SK-N-MC (cell line): ENCODE results near the gene PCDHB12.
"Not testable (repeated sequence)": the region's sequence is repeated elsewhere in the genome, so short reads cannot be mapped to it uniquely, and the experiment has no call there.

Experiments used
- DNase-seq: peaks from one replicate; pipeline ENCODE4 v3.0.0-alpha.2; 2011; ENCODE audit warnings: low read depth, low spot score
- H3K27ac ChIP-seq: fragments of 200-600 bp; sonication (generic); 2 replicates; pipeline ENCODE4 v1.5.1; 2016; ENCODE audit warnings: mixed run types
- H3K36me3 ChIP-seq: fragments of 200-600 bp; sonication (generic); 2 replicates; pipeline ENCODE4 v1.6.1; 2017; ENCODE audit warnings: antibody characterized with exemption, low read length, mixed read lengths; ENCODE audit not compliant: insufficient read depth
- H3K4me3 ChIP-seq: fragments of 200-600 bp; sonication (generic); 2 replicates; pipeline ENCODE4 v1.5.1; 2016
- H3K9ac ChIP-seq: fragments of 200-600 bp; sonication (generic); 2 replicates; pipeline ENCODE4 v1.8.0; 2017; ENCODE audit warnings: mixed run types, mixed read lengths; ENCODE audit not compliant: insufficient read length
- H3K9me3 ChIP-seq: fragments of 200-600 bp; sonication (generic); 2 replicates; pipeline ENCODE4 v1.6.1; 2017; ENCODE audit warnings: low read depth, mild to moderate bottlenecking, antibody characterized with exemption, low read length, moderate library complexity, mixed read lengths
- EZH2 ChIP-seq: fragments of 200-600 bp; sonication (generic); IDR thresholded peaks from one replicate; pipeline ENCODE4 v1.6.1; 2017; ENCODE audit warnings: antibody characterized with exemption
- FOXP2 ChIP-seq: optimal IDR thresholded peaks from 2 replicates; pipeline ENCODE3; 2011; ENCODE audit warnings: mild to moderate bottlenecking, moderate library complexity; ENCODE audit not compliant: insufficient read depth; ENCODE audit errors: extremely low read length, control extremely low read depth
- POLR2AphosphoS5 ChIP-seq: IDR thresholded peaks from 2 replicates; pipeline ENCODE4 v1.6.1; 2012; ENCODE audit warnings: mild to moderate bottlenecking, low read depth, low read length, borderline replicate concordance

Gene PCDHB12

GRCh38 chr5:141186897-141187512 lies 21.5 kb upstream of the PCDHB12 start, which contains the start of gene PCDHB9:
PCDHB9 (plus strand) TSS chr5:141187161; CDS start chr5:141187319, 158 bp downstream.
- no peak for DNase-seq
- no peaks in the 10 kb centered on the region for H3K9me3 ChIP-seq
- peak within 1 kb of the TSS; percentile 66 for H3K9ac ChIP-seq
- peak within 1 kb of the TSS; percentile 66 for H3K4me3 ChIP-seq
- no peak within 1 kb of the TSS for H3K27ac ChIP-seq
- no peak for TF ChIP-seq EZH2
- TF ChIP-seq POLR2AphosphoS5, result no peak
- no peak for TF ChIP-seq FOXP2
- no peaks in the 10 kb centered on the region for H3K36me3 ChIP-seq

- not testable (repeated sequence) for H3K27ac ChIP-seq, H3K9me3 ChIP-seq, H3K4me3 ChIP-seq, DNase-seq, H3K9ac ChIP-seq, H3K36me3 ChIP-seq
Observed at GRCh38 chr5:141188682-141189081, 19.8 kb upstream of the PCDHB12 start.

GRCh38 chr5:141189131-141189530 lies 19.4 kb upstream of the PCDHB12 start:
- not testable (repeated sequence) for H3K9me3 ChIP-seq, H3K36me3 ChIP-seq, H3K9ac ChIP-seq, H3K27ac ChIP-seq, H3K4me3 ChIP-seq, DNase-seq

- Histone ChIP-seq H3K27ac (no peak within 1 kb of the TSS), H3K4me3 (no peak within 1 kb of the TSS), H3K36me3 (no peaks in the 10 kb centered on the region), H3K9me3 (no peaks in the 10 kb centered on the region; the same call in 1 of the 2 replicates), H3K9ac (no peak within 1 kb of the TSS)
- DNase-seq, result no peak
- TF ChIP-seq FOXP2 (no peak), POLR2AphosphoS5 (no peak), EZH2 (no peak)
Observed at GRCh38 chr5:141192110-141192725, 16.3 kb upstream of the PCDHB12 start, which contains the start of gene PCDHB10. PCDHB10 (plus strand) TSS chr5:141192353; CDS start chr5:141192553, 200 bp downstream.

GRCh38 chr5:141194332-141194731 lies 14.2 kb upstream of the PCDHB12 start:
- H3K9ac ChIP-seq, H3K4me3 ChIP-seq, H3K9me3 ChIP-seq, H3K27ac ChIP-seq, DNase-seq, H3K36me3 ChIP-seq: not testable (repeated sequence)

GRCh38 chr5:141196363-141196762 lies 12.2 kb upstream of the PCDHB12 start:
- no peak for DNase-seq
- no peak for TF ChIP-seq POLR2AphosphoS5
- TF ChIP-seq EZH2, result no peak
- no peak for TF ChIP-seq FOXP2

GRCh38 chr5:141199359-141200235 lies 8.9 kb upstream of the PCDHB12 start, which contains the start of gene PCDHB11:
PCDHB11 (plus strand) TSS chr5:141199627; CDS start chr5:141199775, 148 bp downstream.
- H3K27ac ChIP-seq, result no peak within 1 kb of the TSS
- DNase-seq, result peak; percentile 75
- no peaks in the 10 kb centered on the region for H3K36me3 ChIP-seq
- H3K4me3 ChIP-seq, result peak within 1 kb of the TSS; percentile 88
- H3K9ac ChIP-seq, result peak within 1 kb of the TSS; percentile 84
- TF ChIP-seq POLR2AphosphoS5, result peak; percentile 45; the same call in 1 of the 2 replicates
- TF ChIP-seq FOXP2, result no peak
- H3K9me3 ChIP-seq, result no peaks in the 10 kb centered on the region; the same call in 1 of the 2 replicates

More at GRCh38 chr5:141196363-141196762, 12.2 kb upstream of the PCDHB12 start:
- H3K4me3 ChIP-seq, result no peak overlapping the region
- no peak overlapping the region for H3K9ac ChIP-seq
- no peak overlapping the region for H3K27ac ChIP-seq
- H3K9me3 ChIP-seq, result no peaks in the 10 kb centered on the region; the same call in 1 of the 2 replicates
- no peaks in the 10 kb centered on the region for H3K36me3 ChIP-seq

- not testable (repeated sequence) for H3K9me3 ChIP-seq, H3K36me3 ChIP-seq, DNase-seq
Observed at GRCh38 chr5:141201126-141201525, 7.4 kb upstream of the PCDHB12 start.

GRCh38 chr5:141201646-141202045 lies 6.9 kb upstream of the PCDHB12 start:
- not testable (repeated sequence) for DNase-seq, H3K9me3 ChIP-seq, H3K27ac ChIP-seq, H3K36me3 ChIP-seq, H3K4me3 ChIP-seq, H3K9ac ChIP-seq

More at GRCh38 chr5:141201126-141201525, 7.4 kb upstream of the PCDHB12 start:
- not testable (repeated sequence) for H3K9ac ChIP-seq, H3K4me3 ChIP-seq, H3K27ac ChIP-seq

GRCh38 chr5:141210281-141210680 lies 1.8 kb downstream of the PCDHB12 start:
- DNase-seq, H3K9ac ChIP-seq, H3K27ac ChIP-seq, H3K4me3 ChIP-seq, H3K36me3 ChIP-seq, H3K9me3 ChIP-seq: not testable (repeated sequence)

GRCh38 chr5:141210849-141211248 lies 2.3 kb downstream of the PCDHB12 start:
- H3K36me3 ChIP-seq, DNase-seq, H3K9me3 ChIP-seq, H3K9ac ChIP-seq, H3K27ac ChIP-seq, H3K4me3 ChIP-seq: not testable (repeated sequence)

GRCh38 chr5:141213656-141214339 lies 5.3 kb downstream of the PCDHB12 start, which contains the start of gene PCDHB13:
PCDHB13 (plus strand) TSS chr5:141213919; CDS start chr5:141214124, 205 bp downstream.
- DNase-seq, H3K27ac ChIP-seq, H3K36me3 ChIP-seq, H3K9me3 ChIP-seq, H3K9ac ChIP-seq, H3K4me3 ChIP-seq: not testable (repeated sequence)
